SH-SY5Y (cell line): ENCODE measurements around the gene PITX2.

Experiments
- GATA2 ChIP-seq: IDR thresholded peaks from 2 replicates; pipeline ENCODE4 v1.6.1; 2011; ENCODE audit warnings: mild to moderate bottlenecking, low read depth, low read length
- GATA3 ChIP-seq: IDR thresholded peaks from 2 replicates; pipeline ENCODE4 v1.6.1; 2011; ENCODE audit warnings: low read depth, mild to moderate bottlenecking, low read length, moderate library complexity

GRCh38 chr4:110628663-110629213 is 5.9 kb upstream of the PITX2 start:
- TF ChIP-seq GATA2 (no peak), GATA3 (no peak)
